A673 (cell line): ENCODE data around the gene PSMB5. TPM values are rescaled to one million over a fixed set of nuclear protein-coding genes. Genes with fewer than 3 reads are reported as not detected.

Experiments used
- BruUV-seq: library from RNA; stranded (reverse); fragments of 400-500 nt; replicated peaks from 2 replicates; lab custom pipeline; 2021; lab: Mats Ljungman, UMichigan
- CTCF ChIA-PET: fragments of 300-600 bp; sonication (Branson Sonifier 250); formaldehyde crosslinking; loops from one replicate; lab custom pipeline; 2022; ENCODE audit warnings: antibody characterized with exemption; lab: Charles Lee
- POLR2A ChIA-PET: fragments of 300-600 bp; sonication (Branson Sonifier 250); formaldehyde crosslinking; loops from one replicate; lab custom pipeline; 2022; ENCODE audit warnings: antibody characterized with exemption; ENCODE audit not compliant: low non-redundant PET; lab: Charles Lee
- DNase-seq: peaks from one replicate; pipeline ENCODE4 v3.0.0-alpha.2; 2015; ENCODE audit warnings: low spot score
- H3K27ac ChIP-seq: fragments of 200-600 bp; sonication (generic); 2 replicates; pipeline ENCODE4 v1.5.1; 2016; ENCODE audit warnings: mixed run types, low read depth, mild to moderate bottlenecking, mixed read lengths, antibody characterized with exemption, low read length; ENCODE audit not compliant: poor library complexity, severe bottlenecking
- H3K27me3 ChIP-seq: fragments of 200-600 bp; sonication (generic); replicated peaks from 2 replicates; pipeline ENCODE4 v1.6.1; 2017; ENCODE audit warnings: mixed run types, low read depth, mild to moderate bottlenecking, mixed read lengths, antibody characterized with exemption, low read length; ENCODE audit not compliant: insufficient read depth, poor library complexity
- H3K36me3 ChIP-seq: fragments of 200-600 bp; sonication (generic); 2 replicates; pipeline ENCODE4 v1.6.1; 2016; ENCODE audit warnings: mixed run types, mild to moderate bottlenecking, mixed read lengths, antibody characterized with exemption, low read length; ENCODE audit not compliant: insufficient read depth, poor library complexity, severe bottlenecking
- H3K4me1 ChIP-seq: fragments of 200-600 bp; sonication (generic); 2 replicates; pipeline ENCODE4 v1.6.1; 2017; ENCODE audit warnings: mixed run types, mild to moderate bottlenecking, mixed read lengths, antibody characterized with exemption, low read length; ENCODE audit not compliant: insufficient read depth, poor library complexity, severe bottlenecking
- H3K4me3 ChIP-seq: fragments of 200-600 bp; sonication (generic); 2 replicates; pipeline ENCODE4 v1.5.1; 2016; ENCODE audit warnings: low read depth, mixed run types, mild to moderate bottlenecking, mixed read lengths, low read length; ENCODE audit not compliant: poor library complexity, severe bottlenecking
- H3K9me3 ChIP-seq: fragments of 200-600 bp; sonication (generic); 2 replicates; pipeline ENCODE4 v1.6.1; 2016; ENCODE audit warnings: mixed run types, low read depth, mild to moderate bottlenecking, mixed read lengths, antibody characterized with exemption, low read length; ENCODE audit not compliant: poor library complexity, severe bottlenecking
- EZH2 ChIP-seq: fragments of 200-600 bp; sonication (generic); IDR thresholded peaks from 2 replicates; pipeline ENCODE4 v1.6.1; 2017; ENCODE audit warnings: borderline replicate concordance, low read depth, mild to moderate bottlenecking, mixed read lengths, antibody characterized with exemption, low read length; ENCODE audit not compliant: poor library complexity, severe bottlenecking
- intact Hi-C: fragments of 100-400 bp; cut with micrococcal nuclease; formaldehyde crosslinking; loops from one replicate; pipeline ENCODE4 v1.10.0; 2022; ENCODE audit not compliant: unreplicated experiment
- total RNA-seq: library from RNA; stranded (reverse); gene quantifications from 2 replicates; pipeline ENCODE4 v1.2.3, GENCODE V29; 2021
- TF ChIP-seq, protein P1 (sequence below): fragments of 300-800, 200-600 bp; sonication (generic); conservative IDR thresholded peaks from 2 replicates; pipeline ENCODE4 v1.5.1; 2017; ENCODE audit warnings: low read depth, mild to moderate bottlenecking, antibody characterized with exemption, low read length, moderate library complexity, mixed read lengths

Gene PSMB5
- total RNA-seq, 1 experiment from 2014 or later = 500 TPM

DNA sequence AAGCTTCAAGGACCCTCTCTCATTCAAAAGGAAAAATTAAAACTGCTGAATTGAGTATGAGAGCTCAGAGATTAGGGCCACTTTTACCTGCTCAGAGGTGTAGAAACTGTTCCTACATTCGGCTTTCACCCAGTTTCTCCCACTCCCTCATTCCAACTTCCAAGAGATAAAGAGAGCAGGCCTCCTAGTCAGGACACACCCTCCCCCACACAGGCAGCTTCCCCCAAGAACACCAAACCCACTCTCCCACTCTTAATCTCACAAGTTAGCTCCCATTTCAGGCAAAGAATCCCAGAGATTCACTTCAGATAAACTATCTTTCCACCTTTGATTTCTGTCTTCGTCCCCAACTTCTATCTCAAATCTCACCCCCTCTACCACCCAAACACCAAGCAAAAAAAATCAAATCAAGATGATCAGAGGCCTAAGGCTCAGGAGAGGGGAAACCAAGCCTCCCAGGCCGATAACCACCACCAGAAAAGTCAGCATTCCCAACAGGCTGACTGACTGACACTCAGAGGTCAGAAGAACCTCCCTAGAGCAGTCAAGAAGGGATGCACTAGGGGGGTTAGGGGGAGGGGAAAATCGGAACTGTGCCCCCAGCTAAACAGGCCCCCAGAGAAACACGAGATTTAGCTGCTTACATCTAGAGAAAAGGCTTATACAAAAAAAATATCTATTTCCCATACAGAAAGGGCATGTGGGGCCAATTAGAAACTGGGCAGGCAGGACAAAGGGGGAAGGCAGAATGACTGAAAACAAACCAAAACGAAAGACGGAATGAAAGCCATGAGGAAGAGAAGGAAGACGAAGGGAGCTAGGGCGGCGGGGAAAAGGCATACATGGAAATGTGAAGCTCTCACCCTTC, 35.8 kb upstream of the PSMB5 start:
- DNase-seq = no peak
- Histone ChIP-seq H3K4me1 (peaks cover 38% of the 10 kb centered on the region), H3K27me3 (no peaks in the 10 kb centered on the region), H3K27ac (peak overlapping the region; percentile 90), H3K9me3 (no peaks in the 10 kb centered on the region), H3K4me3 (peak overlapping the region; percentile 86), H3K36me3 (peaks cover 71% of the 10 kb centered on the region)
- no TSS peak for BruUV-seq
- intact Hi-C loops = no loop called here
- CTCF ChIA-PET = interaction anchor here (0.5 to 1.5 kb wide), 6 partner anchors 10 to 237 kb away, joined by 3 to 7 read pairs (median 4); partner anchors contain the start of genes ACIN1 and C14orf119
- TF ChIP-seq, protein P1, sequence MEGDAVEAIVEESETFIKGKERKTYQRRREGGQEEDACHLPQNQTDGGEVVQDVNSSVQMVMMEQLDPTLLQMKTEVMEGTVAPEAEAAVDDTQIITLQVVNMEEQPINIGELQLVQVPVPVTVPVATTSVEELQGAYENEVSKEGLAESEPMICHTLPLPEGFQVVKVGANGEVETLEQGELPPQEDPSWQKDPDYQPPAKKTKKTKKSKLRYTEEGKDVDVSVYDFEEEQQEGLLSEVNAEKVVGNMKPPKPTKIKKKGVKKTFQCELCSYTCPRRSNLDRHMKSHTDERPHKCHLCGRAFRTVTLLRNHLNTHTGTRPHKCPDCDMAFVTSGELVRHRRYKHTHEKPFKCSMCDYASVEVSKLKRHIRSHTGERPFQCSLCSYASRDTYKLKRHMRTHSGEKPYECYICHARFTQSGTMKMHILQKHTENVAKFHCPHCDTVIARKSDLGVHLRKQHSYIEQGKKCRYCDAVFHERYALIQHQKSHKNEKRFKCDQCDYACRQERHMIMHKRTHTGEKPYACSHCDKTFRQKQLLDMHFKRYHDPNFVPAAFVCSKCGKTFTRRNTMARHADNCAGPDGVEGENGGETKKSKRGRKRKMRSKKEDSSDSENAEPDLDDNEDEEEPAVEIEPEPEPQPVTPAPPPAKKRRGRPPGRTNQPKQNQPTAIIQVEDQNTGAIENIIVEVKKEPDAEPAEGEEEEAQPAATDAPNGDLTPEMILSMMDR = no peak
- POLR2A ChIA-PET = no interaction called here

DNA sequence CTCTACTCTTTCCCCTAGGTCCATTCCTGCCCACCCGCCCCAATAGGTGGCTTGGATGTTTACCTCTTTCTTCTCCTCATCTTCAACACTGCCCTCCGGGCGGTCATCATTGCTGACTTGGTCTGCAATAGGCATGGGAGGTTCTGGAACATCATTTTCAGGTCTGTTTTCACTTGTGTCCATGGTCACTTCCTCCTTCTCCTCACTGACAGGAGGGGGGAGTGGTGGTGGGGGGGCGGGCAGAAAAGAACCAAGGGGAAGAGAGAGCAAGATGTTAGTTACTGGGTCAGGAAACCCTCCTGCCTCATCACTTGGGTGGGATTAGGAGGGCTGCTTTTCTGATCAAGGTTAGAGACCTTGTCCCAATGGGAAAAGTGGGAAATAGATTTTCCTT, 34.7 kb upstream of the PSMB5 start:
- TF ChIP-seq, protein P1 = no peak
- no peak for TF ChIP-seq EZH2
- peaks cover 38% of the 10 kb centered on the region for H3K4me1 ChIP-seq
- H3K27me3 ChIP-seq = no peaks in the 10 kb centered on the region
- no TSS peak for BruUV-seq
- no peak overlapping the region for H3K4me3 ChIP-seq
- no peaks in the 10 kb centered on the region for H3K9me3 ChIP-seq
- H3K36me3 ChIP-seq = peaks cover 71% of the 10 kb centered on the region
- ChIA-PET CTCF (interaction anchor here (0.5 to 1.9 kb wide), 21 partner anchors 8 to 509 kb away, joined by 3 to 26 read pairs (median 6); partner anchors contain the start of genes ACIN1, AJUBA, C14orf119 and CDH24), POLR2A (no interaction called here)
- peak overlapping the region; percentile 57 for H3K27ac ChIP-seq
- intact Hi-C loops = no loop called here
- DNase-seq = no peak

DNA sequence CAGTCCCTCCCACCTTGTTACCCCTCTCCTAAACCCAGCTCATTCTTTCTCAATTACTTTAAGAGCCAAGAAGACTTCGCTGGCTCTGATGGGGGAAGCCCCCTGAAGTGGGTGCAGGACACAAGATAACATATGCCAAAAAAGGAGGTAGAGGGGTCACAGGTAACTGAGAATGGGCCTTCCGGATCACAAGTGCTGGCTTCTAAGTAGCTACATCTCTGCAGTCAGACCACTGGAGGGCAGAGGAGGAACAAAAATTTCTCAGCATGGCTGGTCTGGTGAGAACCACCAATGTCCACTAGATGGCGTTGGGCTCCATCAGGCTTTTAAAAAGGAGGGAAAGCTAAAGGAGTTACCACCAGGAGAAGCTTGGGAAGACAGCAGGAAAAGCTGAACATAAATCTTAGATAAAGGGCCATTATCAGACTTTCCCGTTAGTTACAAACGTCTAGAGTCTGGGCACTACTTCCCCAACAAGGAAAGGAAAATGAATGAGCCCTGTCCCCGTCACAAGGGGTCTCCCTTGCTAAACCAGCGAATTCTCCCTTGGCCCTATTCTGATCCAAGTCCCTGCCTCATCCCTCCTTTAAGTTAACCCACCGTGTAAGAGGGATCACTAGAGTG, 34.2 kb upstream of the PSMB5 start:
- POLR2A ChIA-PET = interaction anchor here (0.5 kb wide), 1 partner anchor 91 kb away, joined by 3 read pairs; no protein-coding TSS in a partner anchor
- CTCF ChIA-PET = interaction anchor here (0.5 to 1.9 kb wide), 27 partner anchors 9 to 508 kb away, joined by 3 to 26 read pairs (median 5); partner anchors contain the start of genes ACIN1, AJUBA, BCL2L2 and C14orf119
- H3K27me3 ChIP-seq = no peaks in the 10 kb centered on the region
- H3K4me3 ChIP-seq = peak overlapping the region; percentile 5
- peaks cover 73% of the 10 kb centered on the region for H3K36me3 ChIP-seq
- BruUV-seq = no TSS peak
- H3K4me1 ChIP-seq = peaks cover 38% of the 10 kb centered on the region
- peak overlapping the region; percentile 57 for H3K27ac ChIP-seq
- intact Hi-C loops = no loop called here
- no peaks in the 10 kb centered on the region for H3K9me3 ChIP-seq
- peak; percentile 95 for DNase-seq
- TF ChIP-seq, protein P1 = peak; percentile 100
- no peak for TF ChIP-seq EZH2
